HFFc6 (cell line): Measurements from ENCODE around the gene TEK. TPM values are rescaled to one million over a fixed set of nuclear protein-coding genes. Genes with fewer than 3 reads are reported as not detected.

Experiments
- DNase-seq: peaks from one replicate; pipeline ENCODE4 v3.0.0-alpha.2; 2018
- H3K27ac Mint-ChIP-seq: 2 replicates; pipeline ENCODE4 v1.8.0; 2020; ENCODE audit warnings: mild to moderate bottlenecking, mixed read lengths
- H3K27me3 Mint-ChIP-seq: 2 replicates; pipeline ENCODE4 v1.8.0; 2021; ENCODE audit warnings: mild to moderate bottlenecking, moderate library complexity, mixed read lengths; ENCODE audit not compliant: insufficient read depth
- H3K36me3 Mint-ChIP-seq: 2 replicates; pipeline ENCODE4 v1.8.0; 2021; ENCODE audit warnings: low read depth, mixed read lengths
- H3K4me1 Mint-ChIP-seq: 2 replicates; pipeline ENCODE4 v1.8.0; 2020; ENCODE audit warnings: low read depth, mixed read lengths
- H3K4me3 Mint-ChIP-seq: 2 replicates; pipeline ENCODE4 v1.8.0; 2020; ENCODE audit warnings: mild to moderate bottlenecking, moderate library complexity, mixed read lengths
- H3K9me3 Mint-ChIP-seq: 2 replicates; pipeline ENCODE4 v1.8.0; 2020; ENCODE audit warnings: mild to moderate bottlenecking, mixed read lengths
- CTCF ChIP-seq: fragments of 200-600 bp; sonication (generic); IDR thresholded peaks from 2 replicates; pipeline ENCODE4 v1.5.0; 2021; ENCODE audit warnings: antibody characterized with exemption, mild to moderate bottlenecking
- total RNA-seq, 6 experiments: library from RNA; stranded (reverse); fragmentation: NEBNext Ultra II Directional; extraction: Animal tissue kit (Norgen Biotek cat#: 25700); gene quantifications; 2 replicates in 1 of 6; 3 replicates in 5 of 6; pipeline ENCODE4 v1.2.3, GENCODE V29; 2021

Gene TEK
- total RNA-seq, 6 experiments from 2014 or later: 2.0 to 10.0 (median 8.5) TPM

- TF ChIP-seq CTCF: no peak
- DNase-seq: no peak
- no peaks in the 10 kb centered on the region; the same call in 1 of the 2 replicates for H3K9me3 Mint-ChIP-seq
- peaks cover 79% of the 10 kb centered on the region for H3K4me1 Mint-ChIP-seq
- peak overlapping the region; percentile 83 for H3K27ac Mint-ChIP-seq
- H3K27me3 Mint-ChIP-seq: no peaks in the 10 kb centered on the region; the same call in 1 of the 2 replicates
- H3K36me3 Mint-ChIP-seq: no peaks in the 10 kb centered on the region; the same call in 1 of the 2 replicates
- peak overlapping the region; percentile 58; the same call in 1 of the 2 replicates for H3K4me3 Mint-ChIP-seq
These were observed 15.1 kb downstream of the TEK start for GRCh38 chr9:27124151-27124550.

- peak overlapping the region; percentile 58 for H3K4me3 Mint-ChIP-seq
- H3K36me3 Mint-ChIP-seq: no peaks in the 10 kb centered on the region; the same call in 1 of the 2 replicates
- no peaks in the 10 kb centered on the region; the same call in 1 of the 2 replicates for H3K9me3 Mint-ChIP-seq
- peaks cover 76% of the 10 kb centered on the region for H3K4me1 Mint-ChIP-seq
- peak; percentile 91 for DNase-seq
- no peak for TF ChIP-seq CTCF
- no peaks in the 10 kb centered on the region for H3K27me3 Mint-ChIP-seq
- H3K27ac Mint-ChIP-seq: peak overlapping the region; percentile 83
These were observed 16.0 kb downstream of the TEK start for GRCh38 chr9:27125030-27125429.

- Mint-ChIP-seq H3K27ac (peak overlapping the region; percentile 32; the same call in 1 of the 2 replicates), H3K36me3 (no peaks in the 10 kb centered on the region; the same call in 1 of the 2 replicates), H3K9me3 (no peaks in the 10 kb centered on the region; the same call in 1 of the 2 replicates), H3K27me3 (no peaks in the 10 kb centered on the region; the same call in 1 of the 2 replicates), H3K4me1 (peaks cover 69% of the 10 kb centered on the region), H3K4me3 (no peak overlapping the region)
- DNase-seq: no peak
- no peak for TF ChIP-seq CTCF
These were observed 16.9 kb downstream of the TEK start for GRCh38 chr9:27125936-27126335.

GRCh38 chr9:27126670-27127069 is 17.6 kb downstream of the TEK start:
- Mint-ChIP-seq H3K27ac (no peak overlapping the region), H3K36me3 (no peaks in the 10 kb centered on the region; the same call in 1 of the 2 replicates), H3K27me3 (no peaks in the 10 kb centered on the region; the same call in 1 of the 2 replicates), H3K9me3 (no peaks in the 10 kb centered on the region; the same call in 1 of the 2 replicates), H3K4me1 (peaks cover 69% of the 10 kb centered on the region), H3K4me3 (no peak overlapping the region)
- TF ChIP-seq CTCF: no peak
- DNase-seq: no peak

GRCh38 chr9:27129221-27129620 is 20.2 kb downstream of the TEK start:
- H3K27me3 Mint-ChIP-seq: no peaks in the 10 kb centered on the region; the same call in 1 of the 2 replicates
- H3K27ac Mint-ChIP-seq: no peak overlapping the region
- H3K4me1 Mint-ChIP-seq: peaks cover 66% of the 10 kb centered on the region
- DNase-seq: no peak
- no peaks in the 10 kb centered on the region; the same call in 1 of the 2 replicates for H3K36me3 Mint-ChIP-seq
- no peak for TF ChIP-seq CTCF
- H3K9me3 Mint-ChIP-seq: no peaks in the 10 kb centered on the region
- peak overlapping the region; percentile 12; the same call in 1 of the 2 replicates for H3K4me3 Mint-ChIP-seq
